CD4-positive, CD25-positive, alpha-beta regulatory T cell (primary cell): ENCODE results near the gene LRRC8D. TPM values are rescaled to one million over a fixed set of nuclear protein-coding genes. Genes with fewer than 3 reads are reported as not detected.

Experiments used
- polyA plus RNA-seq, 4 donors: library from polyadenylated mRNA; unstranded; fragments of 300-500 nt; fragmentation: Illumina TruSeq; gene quantifications; one replicate each; pipeline ENCODE4 v1.2.3, GENCODE V29; 2021
- total RNA-seq: library from RNA; stranded (reverse); gene quantifications from one replicate; pipeline ENCODE4 v1.2.3, GENCODE V29; 2022

LRRC8D gene
- total and polyA plus RNA-seq, 5 donors from 2014 or later = 23.6 to 69.0 (median 54.5) TPM

Other genes starting within 250 kb of the LRRC8D start
- 70.4 TPM for gene LRRC8C, start 187.9 kb upstream of the LRRC8D start, total RNA-seq
- gene LRRC8C, start 187.9 kb upstream of the LRRC8D start, polyA plus RNA-seq = 10 to 100 TPM; 22.8 to 27.2 (median 24.9) TPM
- 45.7 TPM for gene ZNF326, start 174.1 kb downstream of the LRRC8D start, total RNA-seq
- 1 to 10 TPM; 3.8 to 5.1 (median 4.7) TPM for gene ZNF326, start 174.1 kb downstream of the LRRC8D start, polyA plus RNA-seq